GM23248 (cell line): ENCODE data around the gene PTPN6. TPM values are rescaled to one million over a fixed set of nuclear protein-coding genes. Genes with fewer than 3 reads are reported as not detected.

Experiments
- DNase-seq: peaks from one replicate; pipeline ENCODE4 v3.0.0-alpha.2; 2015
- H2AFZ ChIP-seq: fragments of 200-600 bp; sonication (generic); 2 replicates; pipeline ENCODE4 v1.6.1; 2016; ENCODE audit warnings: antibody characterized with exemption
- H3F3A ChIP-seq: fragments of 200-600 bp; sonication (generic); 2 replicates; pipeline ENCODE4 v1.6.1; 2016; ENCODE audit warnings: mild to moderate bottlenecking, antibody characterized with exemption, mixed run types; ENCODE audit not compliant: insufficient read depth
- H3K27ac ChIP-seq: fragments of 200-600 bp; sonication (generic); 2 replicates; pipeline ENCODE4 v1.5.1; 2016; ENCODE audit warnings: mild to moderate bottlenecking
- H3K27me3 ChIP-seq: fragments of 200-600 bp; sonication (generic); replicated peaks from 2 replicates; pipeline ENCODE4 v1.6.1; 2016; ENCODE audit warnings: mild to moderate bottlenecking; ENCODE audit not compliant: insufficient read depth
- H3K36me3 ChIP-seq: fragments of 200-600 bp; sonication (generic); 2 replicates; pipeline ENCODE4 v1.6.1; 2016; ENCODE audit warnings: low read depth, mild to moderate bottlenecking
- H3K4me1 ChIP-seq: fragments of 200-600 bp; sonication (generic); 2 replicates; pipeline ENCODE4 v1.6.1; 2016; ENCODE audit warnings: mild to moderate bottlenecking; ENCODE audit not compliant: insufficient read depth
- H3K4me2 ChIP-seq: fragments of 200-600 bp; sonication (generic); one replicate; pipeline ENCODE4 v1.6.1; 2016; ENCODE audit warnings: mild to moderate bottlenecking; ENCODE audit not compliant: unreplicated experiment
- H3K4me3 ChIP-seq: fragments of 200-600 bp; sonication (generic); 2 replicates; pipeline ENCODE4 v1.5.1; 2016; ENCODE audit warnings: mild to moderate bottlenecking
- H3K79me2 ChIP-seq: fragments of 200-600 bp; sonication (generic); 2 replicates; pipeline ENCODE4 v1.6.1; 2016; ENCODE audit warnings: mild to moderate bottlenecking; ENCODE audit not compliant: insufficient read depth
- H3K9ac ChIP-seq: fragments of 200-600 bp; sonication (generic); 2 replicates; pipeline ENCODE4 v1.6.1; 2016; ENCODE audit warnings: mild to moderate bottlenecking
- H3K9me2 ChIP-seq: fragments of 200-600 bp; sonication (generic); 2 replicates; pipeline ENCODE4 v1.6.1; 2016; ENCODE audit warnings: mixed run types, mild to moderate bottlenecking, moderate library complexity; ENCODE audit not compliant: insufficient read depth
- H3K9me3 ChIP-seq: fragments of 200-600 bp; sonication (generic); one replicate; pipeline ENCODE4 v1.6.1; 2017; ENCODE audit warnings: low read depth
- H4K20me1 ChIP-seq: fragments of 200-600 bp; sonication (generic); 2 replicates; pipeline ENCODE4 v1.6.0; 2016; ENCODE audit not compliant: insufficient read depth
- EZH2 ChIP-seq: fragments of 200-600 bp; sonication (generic); IDR thresholded peaks from 2 replicates; pipeline ENCODE4 v1.6.1; 2018; ENCODE audit warnings: antibody characterized with exemption, mild to moderate bottlenecking; ENCODE audit not compliant: insufficient read depth, poor library complexity, severe bottlenecking
- EZH2phosphoT487 ChIP-seq: fragments of 200-600 bp; sonication (generic); IDR thresholded peaks from 2 replicates; pipeline ENCODE4 v1.6.1; 2018; ENCODE audit warnings: antibody characterized with exemption, moderate library complexity, mild to moderate bottlenecking, low read depth; ENCODE audit not compliant: insufficient read depth
- WGBS, 2 experiments: methylation state at CpG; one replicate each; pipeline ENCODE4 v1.1.6; 2015 to 2017; ENCODE audit warnings: low lambda C conversion rate in 2 of 2, low coverage in 1 of 2; ENCODE audit errors: missing lambda C conversion rate in 2 of 2; 5-methylcytosine and 5-hydroxymethylcytosine counted together
- in situ Hi-C: fragments of 300-500 bp; cut with MboI; formaldehyde crosslinking; loops from 2 replicates; pipeline ENCODE4 v1.15.0; 2020
- polyA plus RNA-seq: library from polyadenylated mRNA; unstranded; fragments of >200 nt; fragmentation: Nextera tagmentation; extraction: Ambion mirVana; gene quantifications from 2 replicates; pipeline ENCODE4 v1.2.1, GENCODE V29; 2016
- total RNA-seq: library from RNA; depleted of rRNA; stranded (reverse); fragments of >200 nt; shearing (Covaris generic); gene quantifications from 2 replicates; pipeline ENCODE4 v1.2.3, GENCODE V29; 2014

Gene PTPN6
- total and polyA plus RNA-seq, 2 experiments from 2014 or later, result 0.21 TPM; not detected in 1

GRCh38 chr12:6998715-6999451, 47.7 kb downstream of the PTPN6 start:
- no peaks in the 10 kb centered on the region for H3K27me3 ChIP-seq
- H3K4me1 ChIP-seq, result peaks cover 6% of the 10 kb centered on the region; the same call in 1 of the 2 replicates
- TF ChIP-seq EZH2, result no peak
- TF ChIP-seq EZH2phosphoT487, result no peak
- no peaks in the 10 kb centered on the region for H3F3A ChIP-seq
- no peaks in the 10 kb centered on the region for H3K9me2 ChIP-seq
- in situ Hi-C loops, result no loop called here
- 0 out of 2 replicates have a peak, but pooled peaks cover 18% of the 10 kb centered on the region for H3K36me3 ChIP-seq
- H3K9me3 ChIP-seq, result no peaks in the 10 kb centered on the region
- H3K4me3 ChIP-seq, result no peak overlapping the region
- DNase-seq, result peak; percentile 7
- H3K27ac ChIP-seq, result no peak overlapping the region
- H3K9ac ChIP-seq, result no peak overlapping the region
- no peaks in the 10 kb centered on the region for H3K79me2 ChIP-seq
- H2AFZ ChIP-seq, result no peak overlapping the region
- H3K4me2 ChIP-seq, result no peak overlapping the region
- no peaks in the 10 kb centered on the region for H4K20me1 ChIP-seq

GRCh38 chr12:7001921-7002591, 50.9 kb downstream of the PTPN6 start:
- H3K4me1 ChIP-seq, result no peaks in the 10 kb centered on the region
- H3F3A ChIP-seq, result no peaks in the 10 kb centered on the region
- H2AFZ ChIP-seq, result no peak overlapping the region
- no peak overlapping the region for H3K9ac ChIP-seq
- no peaks in the 10 kb centered on the region for H3K79me2 ChIP-seq
- TF ChIP-seq EZH2phosphoT487 (no peak), EZH2 (no peak)
- no peak overlapping the region for H3K4me2 ChIP-seq
- no peaks in the 10 kb centered on the region for H3K9me2 ChIP-seq
- no peaks in the 10 kb centered on the region for H3K9me3 ChIP-seq
- H3K4me3 ChIP-seq, result no peak overlapping the region
- WGBS, 2 experiments, result 79 to 82% methylated on average over 7 of the region's 7 CpGs
- in situ Hi-C loops, result no loop called here
- 0 out of 2 replicates have a peak, but pooled peaks cover 18% of the 10 kb centered on the region for H3K36me3 ChIP-seq
- no peak for DNase-seq
- H3K27ac ChIP-seq, result no peak overlapping the region
- H4K20me1 ChIP-seq, result no peaks in the 10 kb centered on the region
- no peaks in the 10 kb centered on the region for H3K27me3 ChIP-seq

GRCh38 chr12:7004287-7004803, 53.2 kb downstream of the PTPN6 start:
- H3K79me2 ChIP-seq, result no peaks in the 10 kb centered on the region
- no peaks in the 10 kb centered on the region for H3F3A ChIP-seq
- no peaks in the 10 kb centered on the region for H3K9me3 ChIP-seq
- no peak for TF ChIP-seq EZH2phosphoT487
- no peak for TF ChIP-seq EZH2
- H3K27me3 ChIP-seq, result no peaks in the 10 kb centered on the region
- no peak overlapping the region for H3K4me2 ChIP-seq
- H3K4me1 ChIP-seq, result no peaks in the 10 kb centered on the region
- no peak overlapping the region for H3K27ac ChIP-seq
- no peaks in the 10 kb centered on the region for H3K9me2 ChIP-seq
- no peak overlapping the region for H3K4me3 ChIP-seq
- no peaks in the 10 kb centered on the region for H4K20me1 ChIP-seq
- in situ Hi-C loops, result no loop called here
- DNase-seq, result no peak
- 94 to 95% methylated on average over 2 of the region's 2 CpGs for WGBS, 2 experiments
- H3K9ac ChIP-seq, result no peak overlapping the region
- H2AFZ ChIP-seq, result no peak overlapping the region
- H3K36me3 ChIP-seq, result 0 out of 2 replicates have a peak, but pooled peaks cover 4% of the 10 kb centered on the region

GRCh38 chr12:7004840-7005239, 53.7 kb downstream of the PTPN6 start:
- H3F3A ChIP-seq, result no peaks in the 10 kb centered on the region
- H3K4me3 ChIP-seq, result no peak overlapping the region
- no peak overlapping the region for H3K27ac ChIP-seq
- H3K9me2 ChIP-seq, result no peaks in the 10 kb centered on the region
- no peaks in the 10 kb centered on the region for H3K4me1 ChIP-seq
- no peaks in the 10 kb centered on the region for H3K27me3 ChIP-seq
- in situ Hi-C loops, result no loop called here
- no peak overlapping the region for H2AFZ ChIP-seq
- no peak overlapping the region for H3K4me2 ChIP-seq
- H4K20me1 ChIP-seq, result no peaks in the 10 kb centered on the region
- no peak for TF ChIP-seq EZH2
- no peak for TF ChIP-seq EZH2phosphoT487
- WGBS, 2 experiments, result 81 to 89% methylated on average over 2 of the region's 2 CpGs
- no peak for DNase-seq
- H3K36me3 ChIP-seq, result no peaks in the 10 kb centered on the region
- no peak overlapping the region for H3K9ac ChIP-seq
- H3K79me2 ChIP-seq, result no peaks in the 10 kb centered on the region
- H3K9me3 ChIP-seq, result no peaks in the 10 kb centered on the region
